Skeletal muscle tissue (tissue), 4 donors: ENCODE measurements around the gene GRAMD1B. TPM values are rescaled to one million over a fixed set of nuclear protein-coding genes. Genes with fewer than 3 reads are reported as not detected.

Experiments
- H3K27ac ChIP-seq: one replicate; pipeline ENCODE4 v1.7.0; 2013; ENCODE audit warnings: mild to moderate bottlenecking, low read depth, low read length, inconsistent platforms
- H3K27me3 ChIP-seq, 3 donors: one replicate each; pipeline ENCODE4 v1.7.0; 2013; ENCODE audit warnings: low read length in 3 of 3; ENCODE audit not compliant: control insufficient read depth in 3 of 3, insufficient read depth in 3 of 3
- H3K36me3 ChIP-seq, 3 donors: one replicate each; pipeline ENCODE4 v1.7.0; 2013; ENCODE audit warnings: low read length in 3 of 3; ENCODE audit not compliant: control insufficient read depth in 3 of 3, insufficient read depth in 3 of 3
- H3K4me1 ChIP-seq, 3 donors: one replicate each; pipeline ENCODE4 v1.7.0; 2013; ENCODE audit warnings: low read length in 3 of 3, mild to moderate bottlenecking in 3 of 3; ENCODE audit not compliant: control insufficient read depth in 3 of 3, insufficient read depth in 3 of 3
- H3K4me3 ChIP-seq, 3 donors: one replicate each; pipeline ENCODE4 v1.7.0; 2013; ENCODE audit warnings: low read length in 3 of 3
- H3K9ac ChIP-seq, 3 donors: one replicate each; pipeline ENCODE4 v1.7.0; 2013; ENCODE audit warnings: low read length in 3 of 3, mild to moderate bottlenecking in 3 of 3, moderate library complexity in 2 of 3, low read depth in 1 of 3
- H3K9me3 ChIP-seq, 3 donors: one replicate each; pipeline ENCODE4 v1.7.0; 2013; ENCODE audit warnings: low read length in 3 of 3; ENCODE audit not compliant: control insufficient read depth in 3 of 3
- total RNA-seq: library from RNA; depleted of rRNA; stranded (reverse); fragments of >200 nt; gene quantifications from one replicate; pipeline ENCODE4 v1.2.3, GENCODE V29; 2014
- donor health status: Osteomylitis.

GRAMD1B gene
- total RNA-seq, 1 donor from 2014 or later, result 8.9 TPM

DNA sequence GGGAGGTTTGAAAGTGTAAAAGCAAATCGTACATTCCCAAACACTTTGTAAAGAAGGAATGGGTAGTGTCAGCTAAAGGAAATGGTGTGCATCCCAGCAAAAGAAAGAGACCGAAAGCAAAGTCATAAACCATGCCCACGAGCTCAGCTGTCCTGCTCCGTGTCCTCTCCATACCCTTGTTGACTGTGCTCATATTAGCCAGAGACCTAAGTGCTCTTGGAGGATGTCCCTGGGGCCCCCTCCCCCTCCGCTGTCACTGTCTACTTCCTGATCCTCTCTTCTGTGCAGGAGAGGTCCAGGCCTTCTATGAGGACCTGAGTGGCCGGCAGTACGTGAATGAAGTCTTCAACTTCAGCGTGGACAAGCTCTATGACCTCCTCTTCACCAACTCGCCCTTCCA lies 178.3 kb downstream of the GRAMD1B start:
- H3K4me3 ChIP-seq, result no peak overlapping the region
- H3K9me3 ChIP-seq, result no peaks in the 10 kb centered on the region
- H3K9ac ChIP-seq, result no peak overlapping the region
- no peak overlapping the region for H3K27ac ChIP-seq
- peaks cover 38 to 80% (median 67%) of the 10 kb centered on the region in 3 donors for H3K36me3 ChIP-seq
- no peaks in the 10 kb centered on the region for H3K27me3 ChIP-seq
- H3K4me1 ChIP-seq, result no peaks in the 10 kb centered on the region

DNA sequence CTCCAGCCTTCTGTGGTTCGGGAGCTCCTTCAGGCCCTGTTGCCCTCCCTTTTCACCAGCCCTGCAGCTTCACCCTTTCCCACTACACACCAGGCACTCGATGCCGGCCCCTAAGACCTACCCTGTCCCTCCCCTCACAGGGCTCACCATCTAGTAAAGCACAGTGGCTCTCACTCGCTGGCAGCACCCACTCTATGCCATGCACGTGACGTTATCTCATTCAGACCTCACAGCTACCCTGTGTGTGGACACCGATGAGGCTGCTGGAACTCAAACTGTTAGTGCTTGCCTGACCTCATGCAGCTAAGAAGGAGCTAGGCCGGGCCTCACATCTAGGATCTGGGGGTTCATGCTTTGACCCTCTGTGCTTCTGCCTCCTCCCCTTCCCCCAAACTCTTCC lies 178.9 kb downstream of the GRAMD1B start:
- Histone ChIP-seq H3K27ac (no peak overlapping the region), H3K9ac (no peak overlapping the region), H3K4me3 (no peak overlapping the region), H3K4me1 (no peaks in the 10 kb centered on the region), H3K27me3 (no peaks in the 10 kb centered on the region), H3K9me3 (no peaks in the 10 kb centered on the region), H3K36me3 (peaks cover 44 to 83% (median 70%) of the 10 kb centered on the region in 3 donors)

DNA sequence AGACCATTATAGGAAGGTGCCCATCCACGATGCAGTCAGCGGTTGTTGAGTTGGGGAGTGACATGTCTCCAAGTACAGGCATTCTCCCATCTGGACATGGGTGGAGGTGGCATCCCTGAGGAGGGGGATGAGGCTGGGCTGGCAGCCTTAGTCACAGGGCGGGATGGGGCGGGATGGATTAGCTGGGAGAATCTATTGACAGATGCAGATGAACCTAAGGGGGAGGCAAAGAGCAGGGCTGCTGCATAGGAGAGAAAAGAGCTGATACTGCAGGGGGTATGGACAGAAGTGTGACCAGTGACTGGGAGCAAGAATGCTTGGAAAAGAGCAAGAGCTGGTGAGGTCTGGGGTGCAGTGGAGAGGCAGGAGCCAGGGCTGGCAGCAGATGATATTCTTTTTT lies 181.6 kb downstream of the GRAMD1B start:
- peaks cover 1 to 5% (median 5%) of the 10 kb centered on the region in 3 donors for H3K4me1 ChIP-seq
- no peak overlapping the region for H3K9ac ChIP-seq
- no peaks in the 10 kb centered on the region for H3K9me3 ChIP-seq
- peaks cover 43 to 78% (median 59%) of the 10 kb centered on the region in 3 donors for H3K36me3 ChIP-seq
- no peaks in the 10 kb centered on the region for H3K27me3 ChIP-seq
- H3K4me3 ChIP-seq, result no peak overlapping the region
- no peak overlapping the region for H3K27ac ChIP-seq

DNA sequence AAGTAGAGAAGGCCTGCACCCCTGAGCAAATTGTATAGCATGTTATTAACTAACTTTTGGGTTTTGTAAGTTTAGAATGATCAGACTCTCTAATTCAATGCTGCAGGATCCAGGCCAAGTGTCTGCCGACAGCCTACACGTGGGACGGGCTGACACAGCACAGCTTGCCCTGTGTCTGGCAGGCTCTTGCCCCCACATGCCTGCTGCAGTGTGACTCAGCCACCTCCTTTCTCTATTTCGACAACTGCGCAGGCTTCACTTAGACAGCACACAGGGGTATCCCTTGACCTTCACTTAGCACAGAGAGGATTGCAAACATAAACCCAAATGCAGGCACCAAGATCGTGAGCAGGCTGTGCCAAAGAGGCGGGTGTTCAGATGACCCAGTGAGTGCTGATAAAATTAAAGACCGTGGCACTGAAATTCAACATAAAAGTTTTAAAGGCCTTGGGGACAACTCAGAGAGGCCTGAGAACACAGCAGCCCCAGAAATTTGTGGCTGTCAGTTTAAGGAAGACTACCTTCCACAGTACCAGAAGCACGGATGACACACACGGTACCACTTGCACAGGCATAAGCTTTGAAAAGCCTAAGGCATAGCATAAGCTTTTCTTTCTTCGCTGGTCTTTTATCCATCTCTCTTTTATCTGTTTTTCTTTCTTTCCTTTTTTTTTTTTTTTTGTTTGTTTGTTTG lies 186.6 kb downstream of the GRAMD1B start:
- peaks cover 27 to 50% (median 41%) of the 10 kb centered on the region in 3 donors for H3K36me3 ChIP-seq

DNA sequence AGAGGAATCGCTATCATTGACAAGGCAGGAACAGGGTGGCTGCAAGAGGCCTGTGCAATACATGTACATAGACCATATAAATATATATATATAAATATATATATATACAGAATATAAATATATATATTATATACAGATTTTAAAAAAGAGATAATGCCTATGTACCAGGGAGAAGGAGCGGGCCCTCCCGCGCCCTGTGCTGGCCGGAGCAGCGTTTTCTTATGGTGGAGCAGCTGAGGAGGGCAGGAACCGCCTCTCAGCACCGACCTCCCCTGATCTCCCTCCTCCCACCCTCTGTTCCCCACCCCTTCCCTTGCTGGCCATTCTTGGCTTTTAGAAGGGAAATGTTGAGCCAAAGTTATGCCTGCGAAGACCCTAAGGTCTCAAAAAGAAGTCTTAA lies 192.5 kb downstream of the GRAMD1B start:
- H3K9ac ChIP-seq, result no peak overlapping the region
- no peaks in the 10 kb centered on the region for H3K9me3 ChIP-seq
- H3K36me3 ChIP-seq, result peaks cover 8 to 36% (median 29%) of the 10 kb centered on the region in 3 donors
- no peak overlapping the region for H3K27ac ChIP-seq
- H3K4me3 ChIP-seq, result no peak overlapping the region
- H3K4me1 ChIP-seq, result peaks cover 0 to 9% (median 5%) of the 10 kb centered on the region in 3 donors
- no peaks in the 10 kb centered on the region for H3K27me3 ChIP-seq

More for the DNA sequence above, 186.6 kb downstream of the GRAMD1B start:
- H3K9ac ChIP-seq, result peak overlapping the region in 1 of 3 donors; percentile 69
- H3K4me1 ChIP-seq, result peaks cover 3 to 8% (median 8%) of the 10 kb centered on the region in 3 donors
- no peaks in the 10 kb centered on the region for H3K27me3 ChIP-seq
- peak overlapping the region; percentile 66 for H3K27ac ChIP-seq
- H3K9me3 ChIP-seq, result no peaks in the 10 kb centered on the region
- no peak overlapping the region for H3K4me3 ChIP-seq

DNA sequence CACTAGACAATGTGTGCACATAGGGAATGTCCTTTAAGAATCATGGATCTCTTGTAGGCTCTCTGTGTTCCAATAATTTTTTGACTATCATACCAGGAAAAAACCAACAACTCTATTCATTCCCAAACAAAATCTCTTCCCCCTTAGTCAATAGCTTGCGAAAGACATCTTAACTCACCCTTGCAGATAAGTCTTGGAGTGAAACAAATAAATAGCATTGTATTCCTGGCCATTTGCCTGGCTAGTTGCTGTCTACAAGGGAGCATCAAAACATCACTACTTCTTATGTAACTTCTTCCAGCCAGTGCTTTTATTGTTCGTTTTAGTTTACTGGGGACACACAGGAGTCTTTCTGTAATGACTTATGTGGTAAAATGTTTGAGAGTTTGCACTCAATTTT lies 194.9 kb downstream of the GRAMD1B start:
- no peaks in the 10 kb centered on the region for H3K9me3 ChIP-seq
- no peak overlapping the region for H3K9ac ChIP-seq
- H3K27ac ChIP-seq, result no peak overlapping the region
- peaks cover 2 to 15% (median 13%) of the 10 kb centered on the region in 3 donors for H3K4me1 ChIP-seq
- H3K36me3 ChIP-seq, result peaks cover 2 to 19% (median 17%) of the 10 kb centered on the region in 3 donors
- no peak overlapping the region for H3K4me3 ChIP-seq
- no peaks in the 10 kb centered on the region for H3K27me3 ChIP-seq

DNA sequence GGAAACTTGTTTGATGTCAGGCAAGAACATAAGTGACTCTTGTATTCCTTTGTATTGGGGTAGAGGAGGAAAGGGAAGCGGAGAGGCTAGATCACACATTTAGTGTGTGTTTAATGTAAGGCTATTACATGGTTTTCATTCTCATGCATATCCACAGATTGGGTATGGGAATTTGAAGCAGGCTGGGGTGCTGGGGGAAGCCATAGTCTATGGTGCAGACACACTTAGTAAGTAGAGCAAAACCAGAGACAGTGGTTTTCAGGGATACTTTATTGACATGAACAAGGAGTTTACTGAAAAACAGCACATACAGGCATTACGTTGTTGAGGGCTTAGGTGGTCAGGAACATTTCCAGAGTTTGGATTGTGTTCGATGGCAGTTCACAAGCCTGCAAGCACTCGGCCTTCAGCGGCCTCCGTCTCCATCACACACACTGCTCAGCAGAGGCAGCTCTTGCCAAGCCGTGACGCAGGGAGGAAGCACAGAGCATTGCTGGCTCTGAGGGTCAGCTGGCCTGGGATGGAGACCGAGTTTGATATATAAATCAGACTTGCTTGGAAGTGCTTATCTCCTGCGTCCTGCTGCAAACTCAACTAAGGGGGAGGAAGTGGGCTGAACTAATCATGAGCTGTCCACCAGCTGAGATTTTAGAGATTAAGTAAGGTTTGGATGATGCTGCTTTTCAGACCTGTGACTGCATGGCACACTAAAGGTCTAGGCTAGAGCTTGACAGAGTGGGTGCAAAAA lies 199.0 kb downstream of the GRAMD1B start:
- Histone ChIP-seq H3K9me3 (no peaks in the 10 kb centered on the region), H3K4me3 (no peak overlapping the region), H3K9ac (no peak overlapping the region), H3K27ac (no peak overlapping the region), H3K27me3 (no peaks in the 10 kb centered on the region), H3K4me1 (peaks cover 10 to 16% (median 15%) of the 10 kb centered on the region in 3 donors), H3K36me3 (peaks cover 12 to 19% (median 13%) of the 10 kb centered on the region in 3 donors)

DNA sequence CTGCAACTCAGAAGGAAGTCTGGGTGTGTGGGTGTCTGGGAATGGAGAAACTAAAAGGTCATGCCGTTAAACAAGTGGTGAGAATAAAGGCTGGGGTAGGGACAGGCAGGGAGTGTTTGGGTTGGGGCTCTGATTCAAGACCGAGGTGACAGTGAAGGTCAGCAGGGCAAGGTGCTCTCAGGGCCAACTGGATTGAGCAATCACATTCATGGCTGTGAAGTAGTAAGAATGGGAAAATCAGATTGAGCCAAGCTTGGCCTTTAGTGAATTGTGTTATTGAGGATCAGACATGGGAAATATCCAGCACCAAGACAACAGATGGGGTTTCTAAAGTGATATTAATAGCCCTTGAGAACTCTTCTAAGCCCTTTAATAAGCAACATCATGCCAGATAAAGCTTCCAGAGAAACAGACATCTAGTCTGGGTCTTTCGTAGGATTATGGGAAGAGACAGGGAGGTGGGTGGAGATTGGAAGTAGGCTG lies 200.1 kb downstream of the GRAMD1B start:
- Histone ChIP-seq H3K36me3 (peaks cover 9 to 20% (median 14%) of the 10 kb centered on the region in 3 donors), H3K27me3 (no peaks in the 10 kb centered on the region), H3K9me3 (no peaks in the 10 kb centered on the region), H3K4me3 (no peak overlapping the region), H3K27ac (peak overlapping the region; percentile 25), H3K9ac (no peak overlapping the region), H3K4me1 (peaks cover 10 to 16% (median 15%) of the 10 kb centered on the region in 3 donors)

DNA sequence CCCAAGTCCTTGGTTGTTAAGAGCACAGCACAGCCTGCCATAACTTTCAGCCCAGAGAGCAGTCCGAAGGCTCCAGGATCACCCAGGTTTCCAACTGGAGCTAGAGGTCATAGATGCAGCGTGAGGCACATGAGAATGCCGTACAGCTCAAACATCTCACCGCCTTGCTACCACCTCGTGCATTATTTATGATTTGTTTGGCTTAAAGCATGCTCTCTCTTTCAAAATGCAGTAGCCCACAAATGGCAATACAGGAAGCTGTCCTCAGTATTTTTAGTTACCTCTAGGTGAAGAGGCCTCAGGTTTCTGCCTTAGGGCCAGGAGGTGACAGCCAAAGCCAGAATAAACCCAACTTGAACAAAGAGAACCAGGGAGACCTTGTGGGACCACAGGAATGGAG lies 210.0 kb downstream of the GRAMD1B start:
- Histone ChIP-seq H3K4me3 (no peak overlapping the region), H3K36me3 (peaks cover 0 to 12% (median 5%) of the 10 kb centered on the region in 3 donors), H3K9ac (peak overlapping the region in 1 of 3 donors; percentile 25), H3K4me1 (peaks cover 9 to 18% (median 13%) of the 10 kb centered on the region in 3 donors), H3K27ac (peak overlapping the region; percentile 16), H3K27me3 (no peaks in the 10 kb centered on the region), H3K9me3 (no peaks in the 10 kb centered on the region)
